Gastrocnemius medialis (tissue), 4 donors: ENCODE measurements around the gene THRB. TPM values are rescaled to one million over a fixed set of nuclear protein-coding genes. Genes with fewer than 3 reads are reported as not detected.

Source experiments
- ATAC-seq, 2 donors: fragments of 150-250 bp; one replicate each; pipeline ENCODE4 v1.9.1; 2016
- DNase-seq, 2 donors: peaks; one replicate each; pipeline ENCODE4 v3.0.0-alpha.2; 2019
- H3K27ac ChIP-seq, 4 donors: fragments of 200-600 bp; sonication (generic); 1 replicate in 1 of 4; 2 replicates in 3 of 4; pipeline ENCODE4 v1.5.1; 2016 to 2018; ENCODE audit warnings: mild to moderate bottlenecking in 2 of 4, moderate library complexity in 1 of 4
- H3K27me3 ChIP-seq, 3 donors: fragments of 200-600 bp; sonication (generic) in 2 of 3; 1 replicate in 1 of 3; 2 replicates in 2 of 3; pipeline versions ENCODE4 v1.5.1 to v1.6.0; 2016 to 2019; ENCODE audit warnings: mild to moderate bottlenecking in 1 of 3, moderate library complexity in 1 of 3
- H3K36me3 ChIP-seq, 2 donors: fragments of 200-600 bp; sonication (generic) in 1 of 2; one replicate each; pipeline ENCODE4 v1.5.1; 2017 to 2018
- H3K4me1 ChIP-seq, 2 donors: fragments of 200-600 bp; sonication (generic) in 1 of 2; one replicate each; pipeline ENCODE4 v1.5.1; 2016 to 2017; ENCODE audit warnings: mild to moderate bottlenecking in 2 of 2
- H3K4me3 ChIP-seq, 4 donors: fragments of 200-600 bp; sonication (generic) in 3 of 4; 1 replicate in 1 of 4; 2 replicates in 3 of 4; pipeline ENCODE4 v1.5.1; 2016 to 2019; ENCODE audit warnings: mild to moderate bottlenecking in 2 of 4
- H3K9me3 ChIP-seq, 3 donors: fragments of 200-600 bp; sonication (generic) in 2 of 3; 1 replicate in 1 of 3; 2 replicates in 2 of 3; pipeline ENCODE4 v1.5.1; 2016 to 2019
- CTCF ChIP-seq, 5 experiments: fragments of 450-650 bp in 3 of 5; fragments of 200-600 bp in 2 of 5; sonication (generic) in 2 of 5; IDR thresholded peaks in 4 of 5; conservative IDR thresholded peaks in 1 of 5; 1 replicate in 4 of 5; 2 replicates in 1 of 5; pipeline ENCODE4 v1.5.1; 2016 to 2019; ENCODE audit warnings: antibody characterized with exemption in 5 of 5, mild to moderate bottlenecking in 3 of 5, moderate library complexity in 3 of 5
- POLR2A ChIP-seq, 2 donors: fragments of 450-650 bp; IDR thresholded peaks; one replicate each; pipeline ENCODE4 v1.6.1; 2017; ENCODE audit warnings: antibody characterized with exemption in 2 of 2, mild to moderate bottlenecking in 2 of 2, moderate library complexity in 2 of 2
- in situ Hi-C, 4 donors: fragments of 200-750 bp; cut with MboI; loops; one replicate each; pipeline versions ENCODE4 v1.15.0 to v1.8.0; 2017; ENCODE audit warnings: low sequenced_read_pairs in 4 of 4
- intact Hi-C: fragments of 100-400 bp; cut with DNase I; formaldehyde crosslinking; loops from one replicate; pipeline ENCODE4 v1.15.1; 2023; ENCODE audit warnings: low total_unique reads
- total RNA-seq, 4 donors: library from RNA; depleted of rRNA; stranded (reverse); fragments of >200 nt; gene quantifications; one replicate each; pipeline versions ENCODE4 v1.1.0 to v1.2.3, GENCODE V29; 2016

Gene THRB
- 10 to 100 TPM; 20.1 to 60.0 (median 25.3) TPM for total RNA-seq

- Histone ChIP-seq H3K36me3 (no peaks in the 10 kb centered on the region), H3K9me3 (no peaks in the 10 kb centered on the region), H3K27ac (peak within 1 kb of the TSS; percentile 94 to 99 (median 97)), H3K4me1 (peaks cover 31 to 40% of the 10 kb centered on the region in 2 donors), H3K4me3 (peak within 1 kb of the TSS; percentile 65 to 89 (median 82)), H3K27me3 (no peaks in the 10 kb centered on the region)
- intact Hi-C loops = loop anchor here (2.0 to 10.0 kb wide), 5 partner anchors 118 to 547 kb away; partner anchors contain the start of gene NR1D2
- peak; percentile 75 to 79 for TF ChIP-seq POLR2A (IDR thresholded peaks at IDR 0.05)
- peak; percentile 17 to 61 (median 50) for TF ChIP-seq CTCF (IDR thresholded peaks at IDR 0.05 in 4 of 5, conservative IDR thresholded peaks at IDR 0.05 in 1 of 5)
- ATAC-seq (peak; percentile 41 to 46), DNase-seq (peak; percentile 76 to 81)
- in situ Hi-C loops = loop anchor here in 2 of 4 donors (10.0 kb wide), 2 partner anchors 130 to 230 kb away; no protein-coding TSS in a partner anchor
These were observed at the start of gene THRB for GRCh38 chr3:24494618-24495325. Gene THRB, minus strand, starts transcription at chr3:24494850.

GRCh38 chr3:24541935-24542334 lies 47.3 kb upstream of the THRB start:
- no peak for DNase-seq
- H3K27ac ChIP-seq = no peak overlapping the region
- no peak for ATAC-seq
- H3K36me3 ChIP-seq = no peaks in the 10 kb centered on the region
- in situ Hi-C loops (no loop called here), intact Hi-C loops (no loop called here)
- no peaks in the 10 kb centered on the region for H3K9me3 ChIP-seq
- peaks cover 28 to 32% of the 10 kb centered on the region in 2 donors for H3K4me1 ChIP-seq
- no peaks in the 10 kb centered on the region for H3K27me3 ChIP-seq
- no peak overlapping the region for H3K4me3 ChIP-seq
- no peak for TF ChIP-seq POLR2A (IDR thresholded peaks at IDR 0.05)
- no peak for TF ChIP-seq CTCF (IDR thresholded peaks at IDR 0.05 in 4 of 5, conservative IDR thresholded peaks at IDR 0.05 in 1 of 5)

DNA sequence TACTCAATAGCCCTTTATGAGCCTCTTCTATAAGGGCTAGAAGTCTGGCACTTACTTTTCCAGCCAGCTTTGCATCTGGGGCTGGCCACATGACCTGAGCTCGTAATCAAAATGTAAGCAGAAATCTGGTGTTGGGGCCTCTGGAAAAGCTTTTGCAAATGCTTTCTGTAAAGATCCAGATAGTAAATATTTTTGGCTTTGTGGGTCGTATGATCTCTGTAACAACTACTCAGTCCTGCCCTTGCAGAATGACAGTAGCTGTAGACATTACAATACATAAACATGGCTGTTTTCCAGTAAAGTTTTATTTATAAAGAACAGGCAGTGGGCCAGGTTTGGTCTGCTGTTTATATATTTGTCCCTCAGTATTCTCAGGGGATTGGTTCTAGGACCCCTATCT lies 46.2 kb upstream of the THRB start:
- Histone ChIP-seq H3K4me1 (peaks cover 18 to 22% of the 10 kb centered on the region in 2 donors), H3K27ac (no peak overlapping the region), H3K27me3 (no peaks in the 10 kb centered on the region), H3K36me3 (no peaks in the 10 kb centered on the region), H3K4me3 (no peak overlapping the region), H3K9me3 (no peaks in the 10 kb centered on the region)
- in situ Hi-C loops = no loop called here
- TF ChIP-seq POLR2A (IDR thresholded peaks at IDR 0.05) = no peak
- TF ChIP-seq CTCF (IDR thresholded peaks at IDR 0.05 in 4 of 5, conservative IDR thresholded peaks at IDR 0.05 in 1 of 5) = no peak
- intact Hi-C loops = no loop called here
- DNase-seq = no peak
- no peak for ATAC-seq

- Histone ChIP-seq H3K9me3 (no peaks in the 10 kb centered on the region), H3K36me3 (no peaks in the 10 kb centered on the region), H3K27ac (no peak overlapping the region), H3K4me3 (no peak overlapping the region), H3K4me1 (peaks cover 13 to 15% of the 10 kb centered on the region in 2 donors), H3K27me3 (no peaks in the 10 kb centered on the region)
- ATAC-seq = no peak
- intact Hi-C loops = no loop called here
- in situ Hi-C loops = no loop called here
- TF ChIP-seq CTCF (IDR thresholded peaks at IDR 0.05 in 4 of 5, conservative IDR thresholded peaks at IDR 0.05 in 1 of 5) (no peak), POLR2A (IDR thresholded peaks at IDR 0.05) (no peak)
- DNase-seq = no peak
These were observed 45.0 kb upstream of the THRB start for GRCh38 chr3:24539699-24540098.
